Measurements from ENCODE around the gene FIGN. TPM values are rescaled to one million over a fixed set of nuclear protein-coding genes. Genes with fewer than 3 reads are reported as not detected.

FIGN gene
- total RNA-seq: 4.0 and 6.5 TPM in 2 replicates

GRCh38 chr2:163735685-163736432, at the start of gene FIGN:
TSS of gene FIGN (minus strand) at chr2:163736008. CDS start at chr2:163734927, 1,081 bp downstream.

